ENCODE measurements around the gene POLA1.

POLA1 gene

DNA sequence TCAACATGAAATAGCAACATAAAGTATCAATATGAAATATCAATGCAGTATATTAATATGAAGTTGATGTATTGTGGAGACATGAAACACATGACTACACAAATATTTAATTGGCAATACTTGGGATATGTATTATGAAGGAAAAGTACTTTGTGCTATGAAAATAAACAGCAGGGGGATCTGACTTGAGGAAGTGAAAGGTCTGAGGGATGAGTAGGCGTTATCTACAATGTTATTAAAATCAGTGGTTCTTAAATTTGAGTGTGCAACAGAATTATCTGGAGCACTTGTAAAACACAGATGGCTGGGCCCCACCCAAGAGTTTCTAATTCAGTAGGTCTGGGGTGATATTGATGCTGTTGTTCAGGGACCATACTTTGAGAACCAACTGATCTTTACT is 349.5 kb downstream of the POLA1 start:
- no peak for DNase-seq

All from NCI-H526 (cell line).